Measurements from ENCODE around the gene SLC22A4. TPM values are rescaled to one million over a fixed set of nuclear protein-coding genes. Genes with fewer than 3 reads are reported as not detected.

SLC22A4 gene
- total and polyA plus RNA-seq, 2 donors (not counting 1 experiment from before 2014, with no cell fraction given) = 0.18 TPM; not detected in 1

- CTCF ChIA-PET = interaction anchor here (0.6 kb wide), 1 partner anchor 197 kb away, joined by 4 read pairs; no protein-coding TSS in a partner anchor
Observed at GRCh38 chr5:132258102-132259068, 35.8 kb upstream of the SLC22A4 start.

More at GRCh38 chr5:132258102-132259068, 35.8 kb upstream of the SLC22A4 start:
- peaks cover 8 to 9% of the 10 kb centered on the region in 2 donors for H3K4me1 ChIP-seq (ENCODE audit: control insufficient read depth in 2 of 2, insufficient read depth in 2 of 2, low read length in 2 of 2)
- Mint-ChIP-seq H3K27me3 (peaks cover 24% of the 10 kb centered on the region), H3K9me3 (ENCODE audit: insufficient read depth) (no peaks in the 10 kb centered on the region), H3K4me1 (peaks cover 2% of the 10 kb centered on the region), H3K4me3 (no peak overlapping the region), H3K27ac (no peak overlapping the region)
- H3K27ac ChIP-seq (ENCODE audit: low read length in 2 of 2) = no peak overlapping the region
- H3K79me2 ChIP-seq (ENCODE audit: control insufficient read depth, insufficient read depth, low read length) = no peaks in the 10 kb centered on the region
- H3K9ac ChIP-seq (ENCODE audit: low read length) = no peak overlapping the region
- ATAC-seq (ENCODE audit: low read depth) = no peak
- H4K20me1 ChIP-seq (ENCODE audit: control insufficient read depth, insufficient read depth, low read length, poor library complexity, severe bottlenecking) = no peaks in the 10 kb centered on the region
- intact Hi-C loops (cut with micrococcal nuclease) = no loop called here
- no peak overlapping the region for H3K4me3 ChIP-seq (ENCODE audit: control extremely low read depth in 1 of 5, extremely low read depth in 1 of 5, insufficient read depth in 1 of 5, low read depth in 2 of 5, low read length in 4 of 5)
- H3K36me3 ChIP-seq (replicated peaks in 1 of 2; ENCODE audit: control extremely low read depth in 1 of 2, control insufficient read depth in 1 of 2, extremely low read depth in 1 of 2, insufficient read depth in 2 of 2, low read length in 1 of 2) = no peaks in the 10 kb centered on the region
- H3K27me3 ChIP-seq (replicated peaks in 1 of 4; ENCODE audit: control extremely low read depth in 1 of 4, control insufficient read depth in 3 of 4, insufficient read depth in 4 of 4, low read length in 3 of 4) = peaks cover 0 to 38% (median 14%) of the 10 kb centered on the region in 4 experiments
- no peak overlapping the region for H3K4me2 ChIP-seq (replicated peaks; ENCODE audit: low read depth, low read length, poor library complexity, severe bottlenecking)
- POLR2A ChIA-PET = no interaction called here
- H2AFZ ChIP-seq (ENCODE audit: insufficient read depth, low read depth, low read length, poor library complexity, severe bottlenecking) = no peak overlapping the region
- 89% methylated on average over 12 of the region's 19 CpGs for WGBS (ENCODE audit: insufficient coverage)
- peaks cover 0 to 7% (median 0%) of the 10 kb centered on the region in 3 donors for H3K9me3 ChIP-seq (ENCODE audit: control extremely low read depth in 1 of 3, control insufficient read depth in 2 of 3, insufficient read depth in 1 of 3, low read length in 2 of 3)
- DNase-seq = no peak
- TF ChIP-seq CTCF (IDR thresholded peaks at IDR 0.05) (no peak), EZH2 (IDR thresholded peaks at IDR 0.05; ENCODE audit: borderline replicate concordance, insufficient read depth, low read depth, low read length, poor library complexity, severe bottlenecking) (no peak)
